ENCODE measurements around the gene CPT1B. TPM values are rescaled to one million over a fixed set of nuclear protein-coding genes. Genes with fewer than 3 reads are reported as not detected.

The CPT1B gene
- total RNA-seq, 2 experiments from 2014 or later = 59.1 to 68.3 TPM

DNA sequence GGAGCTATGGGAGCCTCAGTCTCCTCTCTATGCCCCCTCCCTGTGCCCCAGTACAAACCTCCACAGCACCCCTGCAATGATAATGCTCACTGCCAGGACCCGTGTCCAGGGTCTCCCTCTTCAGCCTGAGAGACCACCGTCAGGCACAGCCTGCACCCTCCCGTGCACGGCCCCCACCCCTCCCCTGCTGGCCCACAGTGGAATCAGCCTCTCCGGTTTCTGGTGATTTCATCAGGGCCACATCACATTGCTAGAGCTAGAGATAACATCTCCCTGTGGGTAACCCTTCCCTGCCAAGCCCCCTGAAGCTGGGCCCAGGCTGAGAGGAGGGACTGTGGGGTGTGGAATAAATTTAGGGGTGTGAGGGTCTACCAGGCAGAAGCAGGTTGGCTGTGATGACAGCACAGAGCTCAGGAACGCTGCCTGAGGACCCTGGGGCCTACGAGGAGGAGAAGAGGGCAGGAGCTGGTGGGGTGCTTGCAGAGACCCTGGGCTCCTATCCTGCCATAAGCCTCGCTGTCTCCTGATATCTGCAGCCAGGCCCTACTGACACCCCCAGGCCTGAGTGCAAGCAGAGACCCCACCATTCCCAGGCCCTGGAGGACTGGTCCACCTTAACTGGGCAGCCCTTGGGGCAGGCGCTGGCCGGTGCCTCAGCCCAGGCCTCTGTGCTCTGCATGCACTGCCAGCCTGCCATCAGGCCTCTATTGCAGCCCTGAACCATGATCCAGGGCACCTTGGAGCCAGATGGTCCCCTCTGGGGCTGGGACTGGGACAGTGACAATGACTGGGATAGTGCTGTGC is 32.5 kb downstream of the CPT1B start, which contains the start of gene KLHDC7B:
TSS of gene KLHDC7B (plus strand) at position 378 of the 804 bp plus-strand sequence. CDS start at position 723, 345 bp downstream.
- Mint-ChIP-seq H3K4me1 (ENCODE audit: low read depth) (peaks cover 43% of the 10 kb centered on the region), H3K4me3 (peak within 1 kb of the TSS; percentile 74), H3K27ac (peak within 1 kb of the TSS; percentile 83), H3K36me3 (ENCODE audit: low read depth) (no peaks in the 10 kb centered on the region), H3K27me3 (no peaks in the 10 kb centered on the region), H3K9me3 (no peaks in the 10 kb centered on the region)
- no peak for ATAC-seq (ENCODE audit: poor library complexity)
- Histone ChIP-seq H3K36me3 (ENCODE audit: insufficient read depth, low read length) (no peaks in the 10 kb centered on the region), H3K9me3 (ENCODE audit: control insufficient read depth in 1 of 2, insufficient read depth in 1 of 2, low read length in 2 of 2) (no peaks in the 10 kb centered on the region), H3K27ac (ENCODE audit: low read depth in 1 of 2, low read length in 2 of 2) (peak within 1 kb of the TSS; percentile 27 to 44), H3K4me1 (ENCODE audit: insufficient read depth, low read length) (peaks cover 67% of the 10 kb centered on the region), H3K4me3 (ENCODE audit: low read length) (peak within 1 kb of the TSS; percentile 41), H3K27me3 (ENCODE audit: control insufficient read depth in 1 of 2, insufficient read depth in 2 of 2, low read length in 2 of 2) (no peaks in the 10 kb centered on the region)
- ChIA-PET CTCF (interaction anchor here (0.7 to 3.0 kb wide), 4 partner anchors 15 to 72 kb away, joined by 3 to 22 read pairs (median 10); partner anchors contain the start of genes SCO2 and SYCE3), POLR2A (interaction anchor here (0.8 to 3.0 kb wide), 8 partner anchors 11 to 610 kb away, joined by 3 to 37 read pairs (median 8); partner anchors contain the start of genes CHKB, LMF2, NCAPH2 and SCO2)
- DNase-seq = peak in 2 of 14 experiments; percentile 45 to 47
- TF ChIP-seq, protein P1, sequence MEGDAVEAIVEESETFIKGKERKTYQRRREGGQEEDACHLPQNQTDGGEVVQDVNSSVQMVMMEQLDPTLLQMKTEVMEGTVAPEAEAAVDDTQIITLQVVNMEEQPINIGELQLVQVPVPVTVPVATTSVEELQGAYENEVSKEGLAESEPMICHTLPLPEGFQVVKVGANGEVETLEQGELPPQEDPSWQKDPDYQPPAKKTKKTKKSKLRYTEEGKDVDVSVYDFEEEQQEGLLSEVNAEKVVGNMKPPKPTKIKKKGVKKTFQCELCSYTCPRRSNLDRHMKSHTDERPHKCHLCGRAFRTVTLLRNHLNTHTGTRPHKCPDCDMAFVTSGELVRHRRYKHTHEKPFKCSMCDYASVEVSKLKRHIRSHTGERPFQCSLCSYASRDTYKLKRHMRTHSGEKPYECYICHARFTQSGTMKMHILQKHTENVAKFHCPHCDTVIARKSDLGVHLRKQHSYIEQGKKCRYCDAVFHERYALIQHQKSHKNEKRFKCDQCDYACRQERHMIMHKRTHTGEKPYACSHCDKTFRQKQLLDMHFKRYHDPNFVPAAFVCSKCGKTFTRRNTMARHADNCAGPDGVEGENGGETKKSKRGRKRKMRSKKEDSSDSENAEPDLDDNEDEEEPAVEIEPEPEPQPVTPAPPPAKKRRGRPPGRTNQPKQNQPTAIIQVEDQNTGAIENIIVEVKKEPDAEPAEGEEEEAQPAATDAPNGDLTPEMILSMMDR (IDR thresholded peaks at IDR 0.05) = no peak
- intact Hi-C loops (cut with DNase I, micrococcal nuclease) = loop anchor here (2.0 to 5.0 kb wide), 4 partner anchors 15 to 75 kb away; partner anchors contain the start of genes CHKB (in 1 of the 2), SYCE3 (in 1 of the 2) and TYMP (in 1 of the 2)

GRCh38 chr22:50544746-50545253 is 33.4 kb downstream of the CPT1B start:
- peaks cover 65% of the 10 kb centered on the region for H3K4me1 ChIP-seq (ENCODE audit: insufficient read depth, low read length)
- no peaks in the 10 kb centered on the region for H3K36me3 ChIP-seq (ENCODE audit: insufficient read depth, low read length)
- no peaks in the 10 kb centered on the region for H3K27me3 ChIP-seq (ENCODE audit: control insufficient read depth in 1 of 2, insufficient read depth in 2 of 2, low read length in 2 of 2)
- no peaks in the 10 kb centered on the region for H3K27me3 Mint-ChIP-seq
- no peaks in the 10 kb centered on the region for H3K9me3 ChIP-seq (ENCODE audit: control insufficient read depth in 1 of 2, insufficient read depth in 1 of 2, low read length in 2 of 2)
- H3K4me1 Mint-ChIP-seq (ENCODE audit: low read depth) = peaks cover 40% of the 10 kb centered on the region
- H3K4me3 Mint-ChIP-seq = peak overlapping the region; percentile 74
- TF ChIP-seq, protein P1 (IDR thresholded peaks at IDR 0.05) = no peak
- intact Hi-C loops (cut with DNase I, micrococcal nuclease) = loop anchor here (2.0 to 5.0 kb wide), 4 partner anchors 14 to 76 kb away; partner anchors contain the start of genes CHKB (in 1 of the 2), SYCE3 (in 1 of the 2) and TYMP (in 1 of the 2)
- ChIA-PET CTCF (interaction anchor here (0.5 to 3.0 kb wide), 4 partner anchors 12 to 71 kb away, joined by 3 to 22 read pairs (median 10); partner anchors contain the start of genes SCO2 and SYCE3), POLR2A (interaction anchor here (0.7 to 3.0 kb wide), 9 partner anchors 10 to 609 kb away, joined by 3 to 37 read pairs (median 7); partner anchors contain the start of genes CHKB, LMF2, NCAPH2 and SCO2)
- no peaks in the 10 kb centered on the region for H3K9me3 Mint-ChIP-seq
- peak overlapping the region; percentile 41 for H3K4me3 ChIP-seq (ENCODE audit: low read length)
- peak overlapping the region; percentile 27 to 44 for H3K27ac ChIP-seq (ENCODE audit: low read depth in 1 of 2, low read length in 2 of 2)
- ATAC-seq (ENCODE audit: poor library complexity) (no peak), DNase-seq (peak in 4 of 14 experiments; percentile 47 to 73 (median 53))
- H3K27ac Mint-ChIP-seq = peak overlapping the region; percentile 83
- no peaks in the 10 kb centered on the region for H3K36me3 Mint-ChIP-seq (ENCODE audit: low read depth)

Data from CD4-positive, alpha-beta T cell (primary cell).